GM12873 (cell line): ENCODE results near the gene HPCA.

Experiments
- CTCF ChIP-seq: IDR thresholded peaks from 2 replicates; pipeline ENCODE4 v1.5.1; 2012; ENCODE audit warnings: low read depth, mild to moderate bottlenecking, moderate library complexity, low read length, control low read depth; ENCODE audit not compliant: insufficient read depth; ENCODE audit errors: missing control alignments

Gene HPCA

GRCh38 chr1:32915766-32916706, 29.7 kb downstream of the HPCA start:
- TF ChIP-seq CTCF: no peak

GRCh38 chr1:32917521-32917920, 31.2 kb downstream of the HPCA start:
- no peak for TF ChIP-seq CTCF

GRCh38 chr1:32918179-32918578, 31.9 kb downstream of the HPCA start:
- no peak for TF ChIP-seq CTCF

- no peak for TF ChIP-seq CTCF
These were observed 33.8 kb downstream of the HPCA start for GRCh38 chr1:32919811-32920733.

GRCh38 chr1:32920833-32921232, 34.5 kb downstream of the HPCA start:
- no peak for TF ChIP-seq CTCF

- TF ChIP-seq CTCF: no peak
These were observed 38.6 kb downstream of the HPCA start for GRCh38 chr1:32924881-32925344.
